ENCODE measurements around the gene ARHGEF19.

GRCh38 chr1:16209132-16209846 is 3.2 kb downstream of the ARHGEF19 start:
- TF ChIP-seq CTCF (IDR thresholded peaks at IDR 0.05 in 8 of 11, conservative IDR thresholded peaks at IDR 0.05 in 3 of 11) = no peak
- no peak for TF ChIP-seq POLR2AphosphoS5 (IDR thresholded peaks at IDR 0.05)
- no peak for TF ChIP-seq POLR2A (IDR thresholded peaks at IDR 0.05)

Measured in spleen (tissue), 7 donors.